Measurements from ENCODE around the gene DOK4.

GRCh38 chr16:57527027-57527426, 40.7 kb upstream of the DOK4 start:
- TF ChIP-seq EZH2 (IDR thresholded peaks at IDR 0.05; ENCODE audit: insufficient read depth, low read length), result no peak
- TF ChIP-seq, protein P1, sequence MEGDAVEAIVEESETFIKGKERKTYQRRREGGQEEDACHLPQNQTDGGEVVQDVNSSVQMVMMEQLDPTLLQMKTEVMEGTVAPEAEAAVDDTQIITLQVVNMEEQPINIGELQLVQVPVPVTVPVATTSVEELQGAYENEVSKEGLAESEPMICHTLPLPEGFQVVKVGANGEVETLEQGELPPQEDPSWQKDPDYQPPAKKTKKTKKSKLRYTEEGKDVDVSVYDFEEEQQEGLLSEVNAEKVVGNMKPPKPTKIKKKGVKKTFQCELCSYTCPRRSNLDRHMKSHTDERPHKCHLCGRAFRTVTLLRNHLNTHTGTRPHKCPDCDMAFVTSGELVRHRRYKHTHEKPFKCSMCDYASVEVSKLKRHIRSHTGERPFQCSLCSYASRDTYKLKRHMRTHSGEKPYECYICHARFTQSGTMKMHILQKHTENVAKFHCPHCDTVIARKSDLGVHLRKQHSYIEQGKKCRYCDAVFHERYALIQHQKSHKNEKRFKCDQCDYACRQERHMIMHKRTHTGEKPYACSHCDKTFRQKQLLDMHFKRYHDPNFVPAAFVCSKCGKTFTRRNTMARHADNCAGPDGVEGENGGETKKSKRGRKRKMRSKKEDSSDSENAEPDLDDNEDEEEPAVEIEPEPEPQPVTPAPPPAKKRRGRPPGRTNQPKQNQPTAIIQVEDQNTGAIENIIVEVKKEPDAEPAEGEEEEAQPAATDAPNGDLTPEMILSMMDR (IDR thresholded peaks at IDR 0.05; ENCODE audit: insufficient read depth, low read depth, low read length), result no peak
